HCT116 (cell line): ENCODE measurements around the gene QKI. TPM values are rescaled to one million over a fixed set of nuclear protein-coding genes. Genes with fewer than 3 reads are reported as not detected.

ENCODE experiments used
- ATAC-seq: fragments of 200-7000 bp; cut with Tn5 transposase; 2 replicates; pipeline ENCODE4 v1.9.1; 2020; ENCODE audit warnings: mild to moderate bottlenecking, moderate library complexity
- BruUV-seq: library from RNA; stranded (reverse); fragments of 400-500 nt; replicated peaks from 2 replicates; lab custom pipeline; 2021; lab: Mats Ljungman, UMichigan
- CTCF ChIA-PET: fragments of 300-600 bp; sonication (Branson Sonifier 250); formaldehyde crosslinking; loops from one replicate; lab custom pipeline; 2021; ENCODE audit warnings: antibody characterized with exemption; lab: Charles Lee
- POLR2A ChIA-PET: fragments of 300-600, 350-600 bp; sonication (Branson Sonifier 250); formaldehyde crosslinking; loops from one replicate; lab custom pipeline; 2021; ENCODE audit warnings: antibody characterized with exemption; lab: Charles Lee
- RAD21 ChIA-PET, 2 experiments: fragments of 300-600 bp; sonication (Branson Sonifier 250); formaldehyde crosslinking; loops; one replicate each; lab custom pipeline; 2023; ENCODE audit warnings: low total read pairs in 2 of 2; ENCODE audit not compliant: uncharacterized antibody in 2 of 2, unreplicated experiment in 2 of 2, low non-redundant PET in 1 of 2; lab: Charles Lee
- DNase-seq: peaks from one replicate; pipeline ENCODE4 v3.0.0-alpha.2; 2010; ENCODE audit warnings: low read depth, low spot score
- H2AFZ ChIP-seq: fragments of 200-600 bp; shearing (Covaris generic), sonication (generic); 2 replicates; pipeline ENCODE4 v1.6.1; 2017; ENCODE audit warnings: low read depth, mixed run types, mixed read lengths, antibody characterized with exemption, low read length; ENCODE audit not compliant: poor library complexity, severe bottlenecking
- H3K27ac ChIP-seq: 2 replicates; pipeline ENCODE4 v1.5.1; 2012; ENCODE audit warnings: low read depth, low read length
- H3K27me3 ChIP-seq: fragments of 200-600 bp; sonication (generic); 2 replicates; pipeline ENCODE4 v1.6.1; 2016; ENCODE audit warnings: mixed run types, low read length, mixed read lengths; ENCODE audit not compliant: insufficient read depth
- H3K36me3 ChIP-seq, 2 experiments: fragments of 200-500 bp in 1 of 2; fragments of 200-600 bp in 1 of 2; sonication (Bioruptor generic) in 1 of 2; sonication (generic) in 1 of 2; 2 replicates each; pipeline versions ENCODE4 v1.5.1 to v1.6.1; 2014 to 2016; ENCODE audit warnings: low read length in 2 of 2, inconsistent platforms in 1 of 2, mixed read lengths in 1 of 2, mixed run types in 1 of 2; ENCODE audit not compliant: insufficient read depth in 2 of 2, control insufficient read depth in 1 of 2
- H3K4me1 ChIP-seq, 2 experiments: fragments of 200-600 bp in 1 of 2; sonication (generic) in 1 of 2; 2 replicates each; pipeline versions ENCODE4 v1.5.1 to v1.6.1; 2012 to 2017; ENCODE audit warnings: low read length in 2 of 2, inconsistent platforms in 1 of 2, mild to moderate bottlenecking in 1 of 2, mixed read lengths in 1 of 2, mixed run types in 1 of 2, moderate library complexity in 1 of 2; ENCODE audit not compliant: insufficient read depth in 2 of 2, control insufficient read depth in 1 of 2
- H3K4me2 ChIP-seq: fragments of 200-600 bp; sonication (generic); 2 replicates; pipeline ENCODE4 v1.6.1; 2017; ENCODE audit warnings: mixed run types, low read length, mixed read lengths
- H3K4me3 ChIP-seq, 2 experiments: fragments of 200-600 bp in 1 of 2; sonication (generic) in 1 of 2; replicated peaks in 1 of 2; 2 replicates each; pipeline ENCODE4 v1.5.1; 2011 to 2016; ENCODE audit warnings: low read length in 2 of 2, control low read depth in 1 of 2, low read depth in 1 of 2, mild to moderate bottlenecking in 1 of 2, mixed read lengths in 1 of 2, mixed run types in 1 of 2
- H3K79me2 ChIP-seq: fragments of 200-600 bp; sonication (generic); 2 replicates; pipeline ENCODE4 v1.6.1; 2017; ENCODE audit warnings: mild to moderate bottlenecking, mixed run types, low read length, moderate library complexity, mixed read lengths; ENCODE audit not compliant: insufficient read depth
- H3K9ac ChIP-seq: fragments of 200-600 bp; sonication (generic); 2 replicates; pipeline ENCODE4 v1.6.1; 2016; ENCODE audit warnings: low read length, mixed read lengths
- H3K9me2 ChIP-seq: fragments of 200-600 bp; sonication (generic), shearing (Covaris generic); 2 replicates; pipeline ENCODE4 v1.6.1; 2017; ENCODE audit warnings: mixed run types, mild to moderate bottlenecking, moderate library complexity; ENCODE audit not compliant: insufficient read depth
- H3K9me3 ChIP-seq, 2 experiments: fragments of 200-500 bp in 1 of 2; fragments of 200-600 bp in 1 of 2; sonication (Bioruptor generic) in 1 of 2; sonication (generic) in 1 of 2; 2 replicates each; pipeline ENCODE4 v1.6.1; 2014 to 2017; ENCODE audit warnings: low read length in 2 of 2, mixed read lengths in 2 of 2, inconsistent platforms in 1 of 2, low read depth in 1 of 2, mild to moderate bottlenecking in 1 of 2, mixed run types in 1 of 2, moderate library complexity in 1 of 2; ENCODE audit not compliant: control insufficient read depth in 1 of 2, insufficient read depth in 1 of 2
- H4K20me1 ChIP-seq: fragments of 200-600 bp; sonication (generic), shearing (Covaris generic); 2 replicates; pipeline ENCODE4 v1.6.1; 2017; ENCODE audit warnings: mixed run types, mild to moderate bottlenecking, moderate library complexity; ENCODE audit not compliant: insufficient read depth
- CEBPB ChIP-seq: IDR thresholded peaks from 2 replicates; pipeline ENCODE4 v1.6.1; 2012; ENCODE audit warnings: low read depth
- EGR1 ChIP-seq: IDR thresholded peaks from 2 replicates; pipeline ENCODE4 v1.6.1; 2012; ENCODE audit warnings: low read depth
- EZH2 ChIP-seq: fragments of 200-600 bp; sonication (generic); IDR thresholded peaks from 2 replicates; pipeline ENCODE4 v1.6.1; 2017; ENCODE audit warnings: antibody characterized with exemption, mixed run types
- FOSL1 ChIP-seq: IDR thresholded peaks from 2 replicates; pipeline ENCODE4 v1.6.1; 2012; ENCODE audit warnings: low read depth
- POLR2A ChIP-seq: IDR thresholded peaks from 2 replicates; pipeline ENCODE4 v1.7.0; 2011; ENCODE audit warnings: borderline replicate concordance; ENCODE audit not compliant: insufficient read depth, insufficient read length; ENCODE audit errors: extremely low read depth
- POLR2AphosphoS5 ChIP-seq: IDR thresholded peaks from 2 replicates; pipeline ENCODE4 v1.6.1; 2011; ENCODE audit warnings: mild to moderate bottlenecking, low read depth, low read length, moderate library complexity
- RAD21 ChIP-seq: IDR thresholded peaks from 2 replicates; pipeline ENCODE4 v1.6.1; 2012; ENCODE audit warnings: low read depth, mild to moderate bottlenecking
- REST ChIP-seq: IDR thresholded peaks from 2 replicates; pipeline ENCODE4 v1.6.1; 2012; ENCODE audit warnings: low read depth
- SIN3A ChIP-seq: IDR thresholded peaks from 2 replicates; pipeline ENCODE4 v1.6.1; 2012; ENCODE audit warnings: low read depth
- SRF ChIP-seq: IDR thresholded peaks from 2 replicates; pipeline ENCODE4 v1.6.1; 2012; ENCODE audit warnings: low read depth
- YY1 ChIP-seq: IDR thresholded peaks from 2 replicates; pipeline ENCODE4 v1.6.1; 2011; ENCODE audit warnings: low read length, low read depth, moderate library complexity, mild to moderate bottlenecking; ENCODE audit not compliant: insufficient replicate concordance; ENCODE audit errors: extremely low read depth
- intact Hi-C: fragments of 100-400 bp; cut with micrococcal nuclease; formaldehyde crosslinking; loops from 2 replicates; pipeline ENCODE4 v1.10.0; 2022
- total RNA-seq: library from RNA; stranded (reverse); gene quantifications from one replicate; pipeline ENCODE4 v1.2.1, GENCODE V29; 2021; ENCODE audit not compliant: unreplicated experiment

The QKI gene
- total RNA-seq, 1 experiment from 2014 or later, result 35.3 TPM

GRCh38 chr6:163501439-163501838 is 86.9 kb downstream of the QKI start:
- H2AFZ ChIP-seq, result no peak overlapping the region
- intact Hi-C loops, result no loop called here
- CTCF ChIA-PET, result no interaction called here
- H3K27ac ChIP-seq, result no peak overlapping the region
- H3K4me1 ChIP-seq, result no peaks in the 10 kb centered on the region
- no peaks in the 10 kb centered on the region; the same call in 1 of the 2 replicates for H4K20me1 ChIP-seq
- no peak overlapping the region for H3K9ac ChIP-seq
- RAD21 ChIA-PET, result no interaction called here
- POLR2A ChIA-PET, result no interaction called here
- TF ChIP-seq FOSL1, result no peak
- TF ChIP-seq POLR2AphosphoS5, result no peak
- TF ChIP-seq REST, result no peak
- no peak for TF ChIP-seq YY1
- no peak for TF ChIP-seq RAD21
- no peak for TF ChIP-seq SIN3A
- TF ChIP-seq CEBPB, result no peak
- TF ChIP-seq SRF, result no peak
- TF ChIP-seq EGR1, result no peak
- no peak for TF ChIP-seq EZH2
- no peak for TF ChIP-seq POLR2A
- DNase-seq (no peak), ATAC-seq (no peak)
- H3K4me3 ChIP-seq, result no peak overlapping the region
- no peaks in the 10 kb centered on the region for H3K36me3 ChIP-seq
- H3K9me2 ChIP-seq, result no peaks in the 10 kb centered on the region
- H3K27me3 ChIP-seq, result no peaks in the 10 kb centered on the region
- H3K79me2 ChIP-seq, result peaks cover 62% of the 10 kb centered on the region
- BruUV-seq, result no TSS peak
- H3K4me2 ChIP-seq, result no peak overlapping the region
- H3K9me3 ChIP-seq, result peaks cover 0 to 9% of the 10 kb centered on the region in 2 experiments; a peak in 1 of 4 replicates
